Muscle layer of colon (tissue), 2 donors: ENCODE measurements around the gene TCF7L1.
"Not testable (repeated sequence)": the region's sequence is repeated elsewhere in the genome, so short reads cannot be mapped to it uniquely, and the experiment has no call there.

Experiments
- H3K27ac ChIP-seq: one replicate; pipeline ENCODE4 v1.7.0; 2013; ENCODE audit warnings: low read depth, mild to moderate bottlenecking, low read length, moderate library complexity
- H3K27me3 ChIP-seq, 2 donors: one replicate each; pipeline ENCODE4 v1.7.0; 2013; ENCODE audit warnings: low read length in 2 of 2, mild to moderate bottlenecking in 2 of 2; ENCODE audit not compliant: insufficient read depth in 2 of 2, control insufficient read depth in 1 of 2
- H3K36me3 ChIP-seq: one replicate; pipeline ENCODE4 v1.7.0; 2013; ENCODE audit warnings: mild to moderate bottlenecking, low read length; ENCODE audit not compliant: insufficient read depth
- H3K4me1 ChIP-seq: one replicate; pipeline ENCODE4 v1.7.0; 2013; ENCODE audit warnings: mild to moderate bottlenecking, low read length; ENCODE audit not compliant: insufficient read depth
- H3K4me3 ChIP-seq, 2 donors: one replicate each; pipeline ENCODE4 v1.7.0; 2013; ENCODE audit warnings: low read length in 2 of 2, low read depth in 1 of 2, mild to moderate bottlenecking in 1 of 2, moderate library complexity in 1 of 2
- H3K9ac ChIP-seq: one replicate; pipeline ENCODE4 v1.7.0; 2013; ENCODE audit warnings: low read length
- H3K9me3 ChIP-seq: one replicate; pipeline ENCODE4 v1.7.0; 2013; ENCODE audit warnings: mild to moderate bottlenecking, low read length
- donor health status: abdominal sarcoma.
- donor health status: Adenocarcinoma of cecum.

Gene TCF7L1

GRCh38 chr2:85323988-85324367 lies 190.8 kb downstream of the TCF7L1 start:
- not testable (repeated sequence) for H3K4me3 ChIP-seq, H3K9ac ChIP-seq, H3K27me3 ChIP-seq, H3K9me3 ChIP-seq, H3K27ac ChIP-seq
- H3K36me3 ChIP-seq = peaks cover 64% of the 10 kb centered on the region
- peaks cover 29% of the 10 kb centered on the region for H3K4me1 ChIP-seq

- H3K4me1 ChIP-seq = peaks cover 29% of the 10 kb centered on the region
- H3K27me3 ChIP-seq = no peaks in the 10 kb centered on the region
- peak overlapping the region in 1 of 2 donors; percentile 97 for H3K4me3 ChIP-seq
- H3K9ac ChIP-seq = no peak overlapping the region
- no peak overlapping the region for H3K27ac ChIP-seq
- peaks cover 57% of the 10 kb centered on the region for H3K36me3 ChIP-seq
- no peaks in the 10 kb centered on the region for H3K9me3 ChIP-seq
Observed at GRCh38 chr2:85324639-85325465, 191.7 kb downstream of the TCF7L1 start.

GRCh38 chr2:85325466-85325811 lies 192.2 kb downstream of the TCF7L1 start:
- Histone ChIP-seq H3K9me3 (no peaks in the 10 kb centered on the region), H3K9ac (no peak overlapping the region), H3K4me1 (peaks cover 29% of the 10 kb centered on the region), H3K36me3 (peaks cover 52% of the 10 kb centered on the region), H3K4me3 (peak overlapping the region; percentile 92 to 97), H3K27ac (peak overlapping the region; percentile 83), H3K27me3 (no peaks in the 10 kb centered on the region)

- Histone ChIP-seq H3K36me3 (peaks cover 40% of the 10 kb centered on the region), H3K4me1 (peaks cover 29% of the 10 kb centered on the region), H3K9ac (peak overlapping the region; percentile 55), H3K27ac (peak overlapping the region; percentile 83), H3K4me3 (peak overlapping the region; percentile 92 to 97), H3K27me3 (no peaks in the 10 kb centered on the region), H3K9me3 (no peaks in the 10 kb centered on the region)
Observed at GRCh38 chr2:85326406-85327159, 193.4 kb downstream of the TCF7L1 start.

- Histone ChIP-seq H3K4me3 (peak overlapping the region; percentile 92 to 97), H3K36me3 (peaks cover 33% of the 10 kb centered on the region), H3K9ac (peak overlapping the region; percentile 55), H3K27ac (peak overlapping the region; percentile 83), H3K9me3 (no peaks in the 10 kb centered on the region), H3K4me1 (peaks cover 29% of the 10 kb centered on the region), H3K27me3 (no peaks in the 10 kb centered on the region)
Observed at GRCh38 chr2:85327160-85327821, 194.1 kb downstream of the TCF7L1 start.

GRCh38 chr2:85327822-85328617 lies 194.8 kb downstream of the TCF7L1 start, which contains the start of gene TGOLN2:
TSS of gene TGOLN2 (minus strand) at chr2:85327989. CDS start at chr2:85327962, 27 bp downstream.
- peak within 1 kb of the TSS; percentile 92 to 97 for H3K4me3 ChIP-seq
- H3K27me3 ChIP-seq = no peaks in the 10 kb centered on the region
- H3K36me3 ChIP-seq = peaks cover 27% of the 10 kb centered on the region
- H3K9ac ChIP-seq = peak within 1 kb of the TSS; percentile 94
- no peaks in the 10 kb centered on the region for H3K9me3 ChIP-seq
- H3K4me1 ChIP-seq = peaks cover 29% of the 10 kb centered on the region
- H3K27ac ChIP-seq = peak within 1 kb of the TSS; percentile 83

GRCh38 chr2:85329181-85329651 lies 196.0 kb downstream of the TCF7L1 start:
- Histone ChIP-seq H3K36me3 (peaks cover 17% of the 10 kb centered on the region), H3K27me3 (no peaks in the 10 kb centered on the region), H3K4me3 (no peak overlapping the region), H3K4me1 (peaks cover 29% of the 10 kb centered on the region), H3K27ac (no peak overlapping the region), H3K9ac (no peak overlapping the region), H3K9me3 (no peaks in the 10 kb centered on the region)

- not testable (repeated sequence) for H3K9ac ChIP-seq, H3K27ac ChIP-seq, H3K27me3 ChIP-seq, H3K9me3 ChIP-seq, H3K4me3 ChIP-seq
- Histone ChIP-seq H3K36me3 (peaks cover 12% of the 10 kb centered on the region), H3K4me1 (peaks cover 25% of the 10 kb centered on the region)
Observed at GRCh38 chr2:85329701-85330100, 196.5 kb downstream of the TCF7L1 start.

GRCh38 chr2:85330839-85331636 lies 197.8 kb downstream of the TCF7L1 start:
- no peak overlapping the region for H3K27ac ChIP-seq
- H3K4me1 ChIP-seq = peaks cover 12% of the 10 kb centered on the region
- peaks cover 6% of the 10 kb centered on the region for H3K36me3 ChIP-seq
- no peaks in the 10 kb centered on the region for H3K9me3 ChIP-seq
- no peak overlapping the region for H3K4me3 ChIP-seq
- no peaks in the 10 kb centered on the region for H3K27me3 ChIP-seq
- no peak overlapping the region for H3K9ac ChIP-seq

GRCh38 chr2:85333877-85334276 lies 200.7 kb downstream of the TCF7L1 start:
- H3K27ac ChIP-seq, H3K9ac ChIP-seq, H3K27me3 ChIP-seq, H3K4me3 ChIP-seq, H3K4me1 ChIP-seq, H3K9me3 ChIP-seq, H3K36me3 ChIP-seq: not testable (repeated sequence)
